Upper lobe of left lung (tissue), 6 donors: ENCODE measurements around the gene DNAJB13. TPM values are rescaled to one million over a fixed set of nuclear protein-coding genes. Genes with fewer than 3 reads are reported as not detected.
A peak's percentile ranks its signal among the peaks of the same experiment; 100 is the strongest.

Experiments
- ATAC-seq, 2 donors: fragments of 200-7000 bp; cut with Tn5 transposase; one replicate each; pipeline ENCODE4 v1.9.1; 2022; ENCODE audit warnings: mild to moderate bottlenecking in 2 of 2, moderate library complexity in 2 of 2; ENCODE audit not compliant: low FRiP score in 2 of 2
- DNase-seq, 2 donors: peaks; one replicate each; pipeline ENCODE4 v3.0.0-alpha.2; 2019 to 2020
- H3K27ac ChIP-seq, 4 donors: fragments of 200-600 bp; sonication (generic); one replicate each; pipeline ENCODE4 v1.5.1; 2016 to 2019
- H3K27me3 ChIP-seq, 4 donors: fragments of 200-600 bp; sonication (generic); one replicate each; pipeline ENCODE4 v1.5.1; 2017 to 2019
- H3K36me3 ChIP-seq, 4 donors: fragments of 200-600 bp; sonication (generic); one replicate each; pipeline ENCODE4 v1.5.1; 2016 to 2019
- H3K4me1 ChIP-seq, 4 donors: fragments of 200-600 bp; sonication (generic); one replicate each; pipeline ENCODE4 v1.5.1; 2018 to 2019
- H3K4me3 ChIP-seq, 4 donors: fragments of 200-600 bp; sonication (generic); one replicate each; pipeline ENCODE4 v1.5.1; 2017 to 2019; ENCODE audit warnings: mild to moderate bottlenecking in 2 of 4, moderate library complexity in 1 of 4
- H3K9me3 ChIP-seq, 4 donors: fragments of 200-600 bp; sonication (generic); one replicate each; pipeline ENCODE4 v1.5.1; 2018 to 2019
- EP300 ChIP-seq, 4 donors: sonication (generic); formaldehyde crosslinking; IDR thresholded peaks; one replicate each; pipeline ENCODE4 v1.5.1; 2017; ENCODE audit warnings: antibody characterized with exemption in 4 of 4, control low read depth in 2 of 4
- POLR2A ChIP-seq, 4 donors: fragments of 450-650 bp; IDR thresholded peaks; one replicate each; pipeline ENCODE4 v1.5.1; 2016 to 2017; ENCODE audit warnings: antibody characterized with exemption in 4 of 4, mild to moderate bottlenecking in 2 of 4
- POLR2AphosphoS5 ChIP-seq, 2 donors: sonication (generic); formaldehyde crosslinking; IDR thresholded peaks; one replicate each; pipeline ENCODE4 v1.5.1; 2017; ENCODE audit warnings: antibody characterized with exemption in 2 of 2
- WGBS, 2 donors: methylation state at CpG; one replicate each; pipeline ENCODE4 v1.1.5; 2017 to 2018; 5-methylcytosine and 5-hydroxymethylcytosine counted together
- total RNA-seq, 6 donors: library from RNA; depleted of rRNA in 4 of 6; stranded (reverse); fragments of >200 nt in 4 of 6; gene quantifications; one replicate each; pipeline versions ENCODE4 v1.1.0 to v1.2.1, GENCODE V29; 2016 to 2021
- TF ChIP-seq, protein P1 (sequence below), 6 experiments: fragments of 450-650 bp in 4 of 6; fragments of 200-600 bp in 2 of 6; sonication (generic) in 2 of 6; IDR thresholded peaks; one replicate each; pipeline ENCODE4 v1.5.1; 2016 to 2019; ENCODE audit warnings: antibody characterized with exemption in 6 of 6
- donor health status: DM: no; HTN: no; CAD: no; lungs with moderate emphysema.
- donor health status: DM: no; HTN: yes; CAD: no; lungs with severe emphysema.

The DNAJB13 gene
- total RNA-seq, 6 donors from 2014 or later, result 0.49 to 16.5 (median 6.3) TPM

DNA sequence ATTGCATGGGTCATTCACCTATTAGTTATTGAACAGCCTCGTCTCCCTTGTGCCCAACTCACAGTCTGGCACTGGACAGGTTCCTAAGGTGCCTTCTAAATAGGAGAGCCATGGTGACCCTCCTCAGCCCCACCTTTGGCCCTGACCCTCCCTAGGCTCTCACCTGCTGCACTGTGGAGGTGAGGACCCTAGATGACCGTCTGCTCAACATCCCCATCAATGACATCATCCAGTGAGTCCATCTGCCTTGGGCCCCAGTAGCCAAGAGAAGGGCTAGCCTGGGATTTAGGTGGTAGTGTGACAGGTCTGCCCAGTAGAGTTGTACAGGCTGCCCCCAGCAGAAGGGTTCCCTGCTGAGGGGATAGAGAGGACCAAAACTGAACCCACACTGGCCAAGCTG is 18.3 kb downstream of the DNAJB13 start:
- ATAC-seq (no peak), DNase-seq (no peak)
- Histone ChIP-seq H3K27me3 (no peaks in the 10 kb centered on the region), H3K9me3 (no peaks in the 10 kb centered on the region), H3K4me1 (peaks cover 12 to 18% (median 15%) of the 10 kb centered on the region in 4 donors), H3K4me3 (no peak overlapping the region), H3K27ac (no peak overlapping the region), H3K36me3 (no peaks in the 10 kb centered on the region)
- 83 to 100% methylated on average over 1 to 2 of the region's 2 CpGs for WGBS, 2 donors
- TF ChIP-seq, protein P1, sequence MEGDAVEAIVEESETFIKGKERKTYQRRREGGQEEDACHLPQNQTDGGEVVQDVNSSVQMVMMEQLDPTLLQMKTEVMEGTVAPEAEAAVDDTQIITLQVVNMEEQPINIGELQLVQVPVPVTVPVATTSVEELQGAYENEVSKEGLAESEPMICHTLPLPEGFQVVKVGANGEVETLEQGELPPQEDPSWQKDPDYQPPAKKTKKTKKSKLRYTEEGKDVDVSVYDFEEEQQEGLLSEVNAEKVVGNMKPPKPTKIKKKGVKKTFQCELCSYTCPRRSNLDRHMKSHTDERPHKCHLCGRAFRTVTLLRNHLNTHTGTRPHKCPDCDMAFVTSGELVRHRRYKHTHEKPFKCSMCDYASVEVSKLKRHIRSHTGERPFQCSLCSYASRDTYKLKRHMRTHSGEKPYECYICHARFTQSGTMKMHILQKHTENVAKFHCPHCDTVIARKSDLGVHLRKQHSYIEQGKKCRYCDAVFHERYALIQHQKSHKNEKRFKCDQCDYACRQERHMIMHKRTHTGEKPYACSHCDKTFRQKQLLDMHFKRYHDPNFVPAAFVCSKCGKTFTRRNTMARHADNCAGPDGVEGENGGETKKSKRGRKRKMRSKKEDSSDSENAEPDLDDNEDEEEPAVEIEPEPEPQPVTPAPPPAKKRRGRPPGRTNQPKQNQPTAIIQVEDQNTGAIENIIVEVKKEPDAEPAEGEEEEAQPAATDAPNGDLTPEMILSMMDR (IDR thresholded peaks at IDR 0.05), result no peak
- TF ChIP-seq POLR2A (IDR thresholded peaks at IDR 0.05), result no peak
- no peak for TF ChIP-seq EP300 (IDR thresholded peaks at IDR 0.05)
- no peak for TF ChIP-seq POLR2AphosphoS5 (IDR thresholded peaks at IDR 0.05)

DNA sequence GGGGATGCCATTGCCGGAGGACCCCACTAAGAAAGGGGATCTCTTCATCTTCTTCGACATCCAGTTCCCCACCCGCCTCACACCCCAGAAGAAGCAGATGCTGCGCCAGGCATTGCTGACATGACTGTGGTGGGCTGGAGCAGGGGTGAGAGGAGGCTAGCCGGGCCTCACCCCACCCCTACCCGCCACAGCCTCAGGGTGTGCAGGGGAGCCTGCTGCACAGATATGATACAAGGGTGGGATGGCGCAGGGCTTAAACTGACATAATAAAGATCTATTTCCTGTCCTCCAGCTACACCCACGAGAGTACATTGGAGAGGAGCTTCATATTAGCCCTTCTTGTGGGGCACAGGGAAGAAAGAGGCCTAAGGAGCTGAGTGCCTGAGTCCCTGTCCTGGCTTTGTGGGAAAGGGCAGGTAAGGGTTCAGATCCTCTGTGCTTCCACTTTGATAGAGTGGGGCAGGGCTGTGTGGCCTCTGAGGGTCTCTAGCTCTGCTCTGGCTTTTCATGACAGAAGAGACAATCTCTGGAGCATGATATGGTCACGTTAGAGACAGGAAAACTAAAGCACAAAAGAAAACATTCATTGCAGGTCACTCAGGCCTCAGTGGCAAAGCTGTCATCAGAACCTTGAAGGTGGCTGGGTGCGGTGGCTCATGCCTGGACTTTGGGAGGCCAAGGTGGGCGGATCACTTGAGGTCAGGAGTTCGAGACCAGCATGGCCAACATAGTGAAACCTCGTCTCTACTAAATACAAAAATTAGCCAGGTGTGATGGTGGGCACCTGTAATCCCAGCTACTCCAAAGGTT is 19.4 kb downstream of the DNAJB13 start:
- 74 to 83% methylated on average over 13 of the region's 13 CpGs for WGBS, 2 donors
- no peaks in the 10 kb centered on the region for H3K27me3 ChIP-seq
- no peaks in the 10 kb centered on the region for H3K9me3 ChIP-seq
- TF ChIP-seq, protein P1 (IDR thresholded peaks at IDR 0.05), result no peak
- TF ChIP-seq POLR2AphosphoS5 (IDR thresholded peaks at IDR 0.05) (no peak), EP300 (IDR thresholded peaks at IDR 0.05) (no peak), POLR2A (IDR thresholded peaks at IDR 0.05) (no peak)
- H3K36me3 ChIP-seq, result peaks cover under 1 to 9% (median 6%) of the 10 kb centered on the region in 4 donors
- H3K4me3 ChIP-seq, result no peak overlapping the region
- DNase-seq (no peak), ATAC-seq (no peak)
- peaks cover 9 to 17% (median 15%) of the 10 kb centered on the region in 4 donors for H3K4me1 ChIP-seq
- H3K27ac ChIP-seq, result no peak overlapping the region

DNA sequence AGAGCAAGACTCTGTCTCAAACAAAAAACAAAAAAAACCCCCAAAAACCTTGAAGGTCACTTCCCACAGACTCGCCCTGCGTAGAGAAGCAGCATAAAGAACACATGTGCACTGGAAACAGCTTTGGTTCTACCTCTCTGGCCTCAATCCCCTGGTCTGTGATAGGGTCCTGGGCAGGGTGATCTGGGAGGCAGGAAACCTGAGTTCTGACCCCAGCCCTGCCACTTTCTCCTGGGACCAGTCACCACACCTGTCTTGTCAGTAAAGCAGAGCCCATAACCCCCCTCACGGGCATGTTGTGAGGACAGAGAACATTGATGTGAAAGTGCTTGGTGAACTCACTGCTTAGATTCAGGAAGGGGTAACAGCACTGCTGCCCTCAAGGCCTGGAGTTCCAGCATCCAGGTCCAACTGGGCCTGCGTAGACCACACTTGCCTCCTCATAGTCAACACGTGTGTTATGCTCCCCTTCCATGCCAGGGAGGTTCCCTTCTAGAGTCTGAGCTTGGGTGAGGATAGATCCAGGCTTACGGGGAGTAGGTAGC is 20.4 kb downstream of the DNAJB13 start:
- no peak overlapping the region for H3K27ac ChIP-seq
- H3K4me1 ChIP-seq, result peaks cover 8 to 17% (median 15%) of the 10 kb centered on the region in 4 donors
- TF ChIP-seq, protein P1 (IDR thresholded peaks at IDR 0.05), result no peak
- TF ChIP-seq EP300 (IDR thresholded peaks at IDR 0.05) (no peak), POLR2AphosphoS5 (IDR thresholded peaks at IDR 0.05) (no peak), POLR2A (IDR thresholded peaks at IDR 0.05) (no peak)
- peaks cover 2 to 20% (median 15%) of the 10 kb centered on the region in 4 donors for H3K36me3 ChIP-seq
- no peak for ATAC-seq
- H3K9me3 ChIP-seq, result no peaks in the 10 kb centered on the region
- WGBS, 2 donors, result 82 to 100% methylated on average over 2 to 6 of the region's 6 CpGs
- H3K4me3 ChIP-seq, result no peak overlapping the region
- no peaks in the 10 kb centered on the region for H3K27me3 ChIP-seq
- peak in 1 of 2 donors; percentile 19 for DNase-seq

DNA sequence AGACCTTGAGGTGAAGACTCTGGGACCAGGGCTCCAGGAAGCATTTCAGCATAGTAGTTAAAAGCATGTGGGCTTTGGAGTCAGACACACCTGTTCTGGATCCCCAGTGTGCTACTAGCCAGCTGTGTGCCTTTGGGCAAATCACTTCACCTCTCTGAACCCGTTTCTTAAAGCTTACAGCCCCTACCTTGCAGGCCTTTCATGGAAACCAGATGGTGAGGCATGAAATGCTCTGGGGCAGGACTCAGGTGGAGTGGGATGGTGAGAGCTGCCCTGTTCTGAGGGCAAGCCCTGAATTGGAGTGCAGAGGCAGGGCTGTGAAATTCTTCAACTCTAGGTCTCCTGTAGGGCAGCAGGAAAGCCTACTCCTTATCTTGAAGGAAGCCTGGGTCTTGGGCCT is 21.4 kb downstream of the DNAJB13 start:
- no peak for TF ChIP-seq EP300 (IDR thresholded peaks at IDR 0.05)
- TF ChIP-seq POLR2A (IDR thresholded peaks at IDR 0.05), result no peak
- TF ChIP-seq, protein P1 (IDR thresholded peaks at IDR 0.05), result no peak
- no peak for TF ChIP-seq POLR2AphosphoS5 (IDR thresholded peaks at IDR 0.05)
- peak in 1 of 2 donors; percentile 4 for DNase-seq
- ATAC-seq, result no peak
- H3K4me1 ChIP-seq, result peaks cover 8 to 17% (median 15%) of the 10 kb centered on the region in 4 donors
- no peaks in the 10 kb centered on the region for H3K9me3 ChIP-seq
- WGBS, 2 donors, result 75 to 100% methylated on average over 1 of the region's 1 CpG
- no peak overlapping the region for H3K4me3 ChIP-seq
- no peak overlapping the region for H3K27ac ChIP-seq
- H3K27me3 ChIP-seq, result no peaks in the 10 kb centered on the region
- peaks cover 7 to 29% (median 23%) of the 10 kb centered on the region in 4 donors for H3K36me3 ChIP-seq
